ENCODE measurements around the gene SEC14L5.

DNA sequence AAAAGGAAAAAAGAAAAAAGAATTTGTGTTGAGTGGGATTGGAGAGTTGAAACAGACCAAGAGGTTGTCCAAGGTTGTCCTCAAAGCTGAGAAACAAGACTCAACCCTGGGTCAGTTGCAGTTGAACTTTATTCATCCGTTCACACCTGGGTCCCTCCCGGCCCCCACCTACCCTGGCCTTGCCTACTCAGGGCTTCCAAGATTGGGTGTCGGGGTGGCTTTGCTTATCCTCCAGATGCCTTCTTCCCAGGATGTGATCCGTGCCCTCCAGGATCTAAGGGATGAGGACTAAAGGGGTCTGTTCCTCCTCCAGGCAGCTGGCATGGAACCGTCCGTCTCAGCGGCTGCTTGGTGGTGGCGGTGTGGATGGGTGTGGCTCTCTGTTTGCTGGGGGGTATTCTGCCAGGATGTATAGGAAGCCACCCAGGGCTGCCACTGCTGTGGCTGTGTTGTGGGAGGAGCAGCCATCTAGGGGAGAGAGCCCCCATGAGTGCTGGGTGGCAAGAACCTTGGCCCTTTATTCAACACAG is 85.9 kb downstream of the SEC14L5 start:
- TF ChIP-seq CTCF (IDR thresholded peaks at IDR 0.05) = no peak
- TF ChIP-seq EP300 (IDR thresholded peaks at IDR 0.05) = no peak
- no peak for TF ChIP-seq POLR2A (IDR thresholded peaks at IDR 0.05)

Measured in ovary (tissue), 3 donors.